ENCODE results near the gene CEP95. TPM values are rescaled to one million over a fixed set of nuclear protein-coding genes. Genes with fewer than 3 reads are reported as not detected.
"Not testable (repeated sequence)": the region's sequence is repeated elsewhere in the genome, so short reads cannot be mapped to it uniquely, and the experiment has no call there.

Gene CEP95
- total RNA-seq, 1 experiment from 2014 or later: 77.0 TPM

DNA sequence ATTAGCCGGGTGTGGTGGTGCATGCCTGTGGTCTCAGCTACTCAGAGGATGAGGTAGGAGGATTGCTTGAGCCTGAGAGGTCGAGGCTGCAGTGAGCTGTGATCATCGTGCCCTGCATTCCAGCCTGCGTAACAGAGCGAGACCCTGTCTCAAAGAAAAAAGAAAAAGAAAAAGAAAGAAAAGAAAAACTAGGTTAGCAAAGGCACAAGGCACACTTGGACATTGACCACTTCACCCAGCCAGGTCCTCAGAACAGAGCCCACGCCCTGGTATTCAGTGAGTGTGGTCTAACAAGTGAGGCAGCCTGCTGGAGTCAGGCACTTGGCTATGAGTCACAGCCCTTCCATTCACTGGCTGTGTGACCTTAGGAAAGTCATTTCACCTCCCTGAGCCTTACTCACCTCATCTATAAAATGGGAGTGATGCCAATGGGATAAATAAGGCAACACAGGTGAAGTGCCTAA lies 47.5 kb upstream of the CEP95 start (continued):
- no peak for TF ChIP-seq SIN3A (IDR thresholded peaks at IDR 0.05; ENCODE audit: low read depth)

- H3K4me3 ChIP-seq (replicated peaks in 1 of 2; ENCODE audit: low read depth in 1 of 2, low read length in 2 of 2); DNase-seq (ENCODE audit: low read depth, low spot score); BruUV-seq (replicated peaks); RAD21 ChIA-PET (ENCODE audit: low non-redundant PET in 1 of 2, low total read pairs in 2 of 2, uncharacterized antibody in 2 of 2, unreplicated experiment in 2 of 2); H3K79me2 ChIP-seq (ENCODE audit: insufficient read depth, low read length); H3K36me3 ChIP-seq (ENCODE audit: control insufficient read depth in 1 of 2, insufficient read depth in 2 of 2, low read length in 2 of 2); H3K27ac ChIP-seq (ENCODE audit: low read depth, low read length); H2AFZ ChIP-seq (ENCODE audit: low read depth, low read length, poor library complexity, severe bottlenecking); H3K9me3 ChIP-seq (ENCODE audit: control insufficient read depth in 1 of 2, insufficient read depth in 1 of 2, low read depth in 1 of 2, low read length in 2 of 2); POLR2A ChIA-PET; ATAC-seq; H3K27me3 ChIP-seq (ENCODE audit: insufficient read depth, low read length); CTCF ChIA-PET; H4K20me1 ChIP-seq (ENCODE audit: insufficient read depth); H3K9me2 ChIP-seq (ENCODE audit: insufficient read depth); intact Hi-C loops (cut with micrococcal nuclease): not testable (repeated sequence)
- Histone ChIP-seq H3K9ac (ENCODE audit: low read length) (0 out of 2 replicates have a peak overlapping the region, but pooled peaks have one; percentile 7), H3K4me1 (ENCODE audit: control insufficient read depth in 1 of 2, insufficient read depth in 2 of 2, low read length in 2 of 2) (peaks cover 7 to 28% of the 10 kb centered on the region in 2 experiments), H3K4me2 (ENCODE audit: low read length) (peak overlapping the region; percentile 66)
Observed at GRCh38 chr17:64459818-64460217, 47.0 kb upstream of the CEP95 start.

DNA sequence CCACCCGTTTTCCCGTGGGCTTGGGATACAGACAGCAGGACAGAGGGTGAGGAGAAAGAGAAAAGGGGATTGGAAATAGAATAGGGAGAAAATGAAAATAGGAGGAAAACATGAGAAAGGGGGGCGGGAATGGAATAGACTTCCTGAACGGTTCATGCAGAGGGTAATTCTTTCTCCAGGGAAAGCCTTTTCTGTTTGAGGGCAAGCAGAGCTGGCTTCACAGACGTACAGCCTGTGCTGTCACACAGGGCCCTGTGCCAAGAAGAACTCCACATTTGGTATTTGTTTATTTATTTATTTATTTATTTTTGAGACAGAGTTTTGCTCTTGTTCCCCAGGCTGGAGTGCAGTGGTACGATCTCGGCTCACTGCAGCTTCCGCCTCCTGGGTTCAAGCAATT lies 45.8 kb upstream of the CEP95 start:
- ChIA-PET RAD21 (ENCODE audit: low non-redundant PET in 1 of 2, low total read pairs in 2 of 2, uncharacterized antibody in 2 of 2, unreplicated experiment in 2 of 2) (no interaction called here), POLR2A (no interaction called here), CTCF (no interaction called here)
- Histone ChIP-seq H3K9me2 (ENCODE audit: insufficient read depth) (no peaks in the 10 kb centered on the region), H3K4me2 (ENCODE audit: low read length) (no peak overlapping the region), H3K9ac (ENCODE audit: low read length) (no peak overlapping the region), H3K27ac (ENCODE audit: low read depth, low read length) (no peak overlapping the region), H3K27me3 (ENCODE audit: insufficient read depth, low read length) (no peaks in the 10 kb centered on the region), H3K79me2 (ENCODE audit: insufficient read depth, low read length) (no peaks in the 10 kb centered on the region), H3K9me3 (ENCODE audit: control insufficient read depth in 1 of 2, insufficient read depth in 1 of 2, low read depth in 1 of 2, low read length in 2 of 2) (no peaks in the 10 kb centered on the region), H4K20me1 (ENCODE audit: insufficient read depth) (no peaks in the 10 kb centered on the region), H3K4me1 (ENCODE audit: control insufficient read depth in 1 of 2, insufficient read depth in 2 of 2, low read length in 2 of 2) (peaks cover 7 to 32% of the 10 kb centered on the region in 2 experiments), H2AFZ (ENCODE audit: low read depth, low read length, poor library complexity, severe bottlenecking) (no peak overlapping the region), H3K36me3 (ENCODE audit: control insufficient read depth in 1 of 2, insufficient read depth in 2 of 2, low read length in 2 of 2) (no peaks in the 10 kb centered on the region), H3K4me3 (replicated peaks in 1 of 2; ENCODE audit: low read depth in 1 of 2, low read length in 2 of 2) (no peak overlapping the region)
- DNase-seq (ENCODE audit: low read depth, low spot score): no peak
- TF ChIP-seq MAX (IDR thresholded peaks at IDR 0.05) (no peak), ZBTB33 (IDR thresholded peaks at IDR 0.05; ENCODE audit: extremely low read depth, insufficient replicate concordance, low read length) (no peak), ZNF274 (IDR thresholded peaks at IDR 0.05; ENCODE audit: low read depth, low read length) (no peak), ELF1 (IDR thresholded peaks at IDR 0.05; ENCODE audit: borderline replicate concordance, low read depth) (no peak), POLR2AphosphoS5 (IDR thresholded peaks at IDR 0.05; ENCODE audit: low read depth, low read length) (no peak), REST (IDR thresholded peaks at IDR 0.05; ENCODE audit: low read depth) (no peak), EGR1 (IDR thresholded peaks at IDR 0.05; ENCODE audit: low read depth) (no peak), SIN3A (IDR thresholded peaks at IDR 0.05; ENCODE audit: low read depth) (no peak), SP1 (IDR thresholded peaks at IDR 0.05; ENCODE audit: low read depth) (no peak), CEBPB (IDR thresholded peaks at IDR 0.05; ENCODE audit: low read depth) (no peak), CBX3 (IDR thresholded peaks at IDR 0.05; ENCODE audit: low read depth) (no peak)
- TF ChIP-seq, protein P1, sequence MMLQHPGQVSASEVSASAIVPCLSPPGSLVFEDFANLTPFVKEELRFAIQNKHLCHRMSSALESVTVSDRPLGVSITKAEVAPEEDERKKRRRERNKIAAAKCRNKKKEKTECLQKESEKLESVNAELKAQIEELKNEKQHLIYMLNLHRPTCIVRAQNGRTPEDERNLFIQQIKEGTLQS (IDR thresholded peaks at IDR 0.05): no peak
- no TSS peak for BruUV-seq (replicated peaks)
- ATAC-seq: no peak
- intact Hi-C loops (cut with micrococcal nuclease): no loop called here

All from HCT116 (cell line).